HepG2 (cell line): Measurements from ENCODE around the gene CERS6. TPM values are rescaled to one million over a fixed set of nuclear protein-coding genes. Genes with fewer than 3 reads are reported as not detected.
A peak's percentile ranks its signal among the peaks of the same experiment; 100 is the strongest.

ENCODE experiments used
- HINFP ChIP-seq: sonication (generic); formaldehyde crosslinking; IDR thresholded peaks from 2 replicates; pipeline ENCODE4 v1.4.0; 2020; ENCODE audit warnings: low read depth, mild to moderate bottlenecking, missing genetic modification reagents
- HMG20A ChIP-seq: IDR thresholded peaks from 2 replicates; pipeline ENCODE4 v1.6.1; 2016; ENCODE audit warnings: borderline replicate concordance
- HMGA1 ChIP-seq: sonication (generic); formaldehyde crosslinking; conservative IDR thresholded peaks from 2 replicates; pipeline ENCODE4 v1.4.0; 2020; ENCODE audit warnings: missing genetic modification reagents
- PRDM10 ChIP-seq: sonication (generic); formaldehyde crosslinking; IDR thresholded peaks from 2 replicates; pipeline ENCODE4 v1.4.0; 2020; ENCODE audit warnings: low read depth, missing genetic modification reagents
- SATB2 ChIP-seq: sonication (generic); formaldehyde crosslinking; IDR thresholded peaks from 2 replicates; pipeline ENCODE4 v1.5.0; 2020; ENCODE audit warnings: missing genetic modification reagents
- ZFP1 ChIP-seq: IDR thresholded peaks from 2 replicates; pipeline ENCODE4 v1.6.1; 2016
- ZNF10 ChIP-seq: sonication (generic); formaldehyde crosslinking; IDR thresholded peaks from 2 replicates; pipeline ENCODE4 v1.4.0; 2020; ENCODE audit warnings: mild to moderate bottlenecking, low read depth, missing genetic modification reagents, borderline replicate concordance
- ZNF329 ChIP-seq: sonication (generic); formaldehyde crosslinking; IDR thresholded peaks from 2 replicates; pipeline ENCODE4 v1.9.0; 2021; ENCODE audit warnings: low read depth, mild to moderate bottlenecking, missing genetic modification reagents
- ZNF367 ChIP-seq: sonication (generic); formaldehyde crosslinking; IDR thresholded peaks from 2 replicates; pipeline ENCODE4 v1.4.0; 2020; ENCODE audit warnings: missing genetic modification reagents, borderline replicate concordance
- ZNF407 ChIP-seq: sonication (generic); formaldehyde crosslinking; IDR thresholded peaks from one replicate; pipeline ENCODE4 v1.5.1; 2020; ENCODE audit warnings: mild to moderate bottlenecking, missing genetic modification reagents; ENCODE audit errors: not compliant biosample characterization
- ZNF512 ChIP-seq: sonication (generic); formaldehyde crosslinking; IDR thresholded peaks from 2 replicates; pipeline ENCODE4 v1.4.0; 2020; ENCODE audit warnings: mild to moderate bottlenecking, missing genetic modification reagents
- ZNF776 ChIP-seq: sonication (generic); formaldehyde crosslinking; IDR thresholded peaks from 2 replicates; pipeline ENCODE4 v1.4.0; 2020; ENCODE audit warnings: mild to moderate bottlenecking, missing genetic modification reagents
- polyA plus RNA-seq, 8 experiments: library from polyadenylated mRNA; depleted of rRNA in 3 of 8; stranded (reverse) in 7 of 8; unstranded in 1 of 8; fragments of >200 nt; fragmentation: Illumina TruSeq in 4 of 8; extraction: Trizol in 4 of 8; gene quantifications; 2 replicates each; pipeline versions ENCODE4 v1.2.1 to v1.2.3, GENCODE V29; 2011 to 2016; ENCODE audit warnings: low read depth in 4 of 8, missing spikeins in 1 of 8, mixed read lengths in 1 of 8; ENCODE audit not compliant: insufficient read depth in 1 of 8
- total RNA-seq, 5 experiments: library from RNA; depleted of rRNA; stranded (reverse); fragments of >200 nt; fragmentation: Illumina TruSeq; extraction: Trizol; gene quantifications; 2 replicates each; pipeline ENCODE4 v1.2.3, GENCODE V29; 2016; ENCODE audit warnings: low read depth in 1 of 5

Gene CERS6
- total and polyA plus RNA-seq, 2 of the 13 experiments (the other 11 are each of a cell fraction or from before 2014, with no cell fraction given): 10.1 to 20.3 TPM

- TF ChIP-seq PRDM10 (no peak), ZNF512 (CRISPR knock-in tag) (no peak), ZNF329 (CRISPR knock-in tag) (no peak), HMG20A (CRISPR knock-in tag) (peak; percentile 62; the same call in 1 of the 2 replicates), ZNF367 (CRISPR knock-in tag) (no peak), ZNF776 (no peak), HMGA1 (CRISPR knock-in tag) (no peak), ZFP1 (CRISPR knock-in tag) (no peak), HINFP (CRISPR knock-in tag) (no peak), SATB2 (no peak), ZNF407 (CRISPR knock-in tag) (no peak), ZNF10 (CRISPR knock-in tag) (no peak)
Measured at GRCh38 chr2:168494190-168494711, 38.2 kb downstream of the CERS6 start (continued).
